Hepatocyte (in vitro differentiated cells): ENCODE results near the gene TBC1D8. TPM values are rescaled to one million over a fixed set of nuclear protein-coding genes. Genes with fewer than 3 reads are reported as not detected.

Experiments used
- DNase-seq: peaks from one replicate; pipeline ENCODE4 v3.0.0-alpha.2; 2016; ENCODE audit warnings: low spot score
- H2AFZ ChIP-seq: fragments of 200-600 bp; sonication (generic); 2 replicates; pipeline ENCODE4 v1.6.0; 2016; ENCODE audit warnings: antibody characterized with exemption, mild to moderate bottlenecking
- H3K27ac ChIP-seq: fragments of 200-600 bp; sonication (generic); 2 replicates; pipeline ENCODE4 v1.5.1; 2016; ENCODE audit warnings: mild to moderate bottlenecking
- H3K27me3 ChIP-seq: fragments of 200-600 bp; sonication (generic); 2 replicates; pipeline ENCODE4 v1.6.1; 2016
- H3K36me3 ChIP-seq: fragments of 200-600 bp; sonication (generic); replicated peaks from 2 replicates; pipeline ENCODE4 v1.5.1; 2016; ENCODE audit warnings: low read depth; ENCODE audit not compliant: insufficient read depth
- H3K4me1 ChIP-seq: fragments of 200-600 bp; sonication (generic); 2 replicates; pipeline ENCODE4 v1.5.1; 2016; ENCODE audit warnings: mild to moderate bottlenecking, moderate library complexity; ENCODE audit not compliant: insufficient read depth
- H3K4me2 ChIP-seq: fragments of 200-600 bp; sonication (generic); 2 replicates; pipeline ENCODE4 v1.6.0; 2016
- H3K4me3 ChIP-seq: fragments of 200-600 bp; sonication (generic); 2 replicates; pipeline ENCODE4 v1.5.1; 2016; ENCODE audit warnings: mild to moderate bottlenecking
- H3K79me2 ChIP-seq: fragments of 200-600 bp; sonication (generic); 2 replicates; pipeline ENCODE4 v1.6.0; 2017; ENCODE audit warnings: mild to moderate bottlenecking
- H3K9me2 ChIP-seq: fragments of 200-600 bp; sonication (generic); replicated peaks from 2 replicates; pipeline ENCODE4 v1.6.0; 2017; ENCODE audit warnings: mild to moderate bottlenecking; ENCODE audit not compliant: insufficient read depth
- H3K9me3 ChIP-seq: fragments of 200-600 bp; sonication (generic); 2 replicates; pipeline ENCODE4 v1.5.1; 2016; ENCODE audit warnings: low read depth, mild to moderate bottlenecking
- H4K20me1 ChIP-seq: fragments of 200-600 bp; sonication (generic); 2 replicates; pipeline ENCODE4 v1.6.0; 2016; ENCODE audit warnings: mild to moderate bottlenecking; ENCODE audit not compliant: insufficient read depth, poor library complexity, severe bottlenecking
- CTCF ChIP-seq: fragments of 200-600 bp; sonication (generic); IDR thresholded peaks from 2 replicates; pipeline ENCODE4 v1.5.1; 2016; ENCODE audit warnings: antibody characterized with exemption, mild to moderate bottlenecking; ENCODE audit not compliant: poor library complexity
- EZH2 ChIP-seq: fragments of 200-600 bp; sonication (generic); IDR thresholded peaks from 2 replicates; pipeline ENCODE4 v1.6.1; 2016; ENCODE audit warnings: antibody characterized with exemption, mild to moderate bottlenecking, borderline replicate concordance
- EZH2phosphoT487 ChIP-seq: fragments of 200-600 bp; sonication (generic); IDR thresholded peaks from one replicate; pipeline ENCODE4 v1.6.1; 2018; ENCODE audit warnings: antibody characterized with exemption, mild to moderate bottlenecking, low read depth, moderate library complexity; ENCODE audit not compliant: unreplicated experiment, severe bottlenecking
- WGBS: methylation state at CpG from one replicate; pipeline ENCODE4 v1.1.6; 2016; ENCODE audit warnings: low lambda C conversion rate; ENCODE audit errors: missing lambda C conversion rate; 5-methylcytosine and 5-hydroxymethylcytosine counted together
- polyA plus RNA-seq: library from polyadenylated mRNA; unstranded; fragments of >200 nt; fragmentation: Nextera tagmentation; extraction: Ambion mirVana; gene quantifications from 2 replicates; pipeline ENCODE4 v1.2.1, GENCODE V29; 2016
- total RNA-seq: library from RNA; depleted of rRNA; stranded (reverse); fragments of >200 nt; gene quantifications from 2 replicates; pipeline ENCODE4 v1.2.3, GENCODE V29; 2014

TBC1D8 gene
- total and polyA plus RNA-seq, 2 experiments from 2014 or later: 10.1 to 15.8 TPM

GRCh38 chr2:101040072-101040471, 111.1 kb downstream of the TBC1D8 start:
- no peaks in the 10 kb centered on the region for H3K9me2 ChIP-seq
- no peaks in the 10 kb centered on the region for H3K79me2 ChIP-seq
- WGBS: 92% methylated on average over 13 of the region's 13 CpGs
- DNase-seq: no peak
- no peak for TF ChIP-seq CTCF
- TF ChIP-seq EZH2phosphoT487: no peak
- no peak for TF ChIP-seq EZH2
- no peaks in the 10 kb centered on the region for H3K27me3 ChIP-seq
- no peak overlapping the region for H3K27ac ChIP-seq
- no peaks in the 10 kb centered on the region for H3K4me1 ChIP-seq
- H3K9me3 ChIP-seq: no peaks in the 10 kb centered on the region
- no peak overlapping the region for H3K4me2 ChIP-seq
- H3K4me3 ChIP-seq: no peak overlapping the region
- H2AFZ ChIP-seq: no peak overlapping the region
- H3K36me3 ChIP-seq: no peaks in the 10 kb centered on the region
- no peaks in the 10 kb centered on the region for H4K20me1 ChIP-seq

GRCh38 chr2:101038455-101039255, 112.5 kb downstream of the TBC1D8 start:
- H3K9me3 ChIP-seq: no peaks in the 10 kb centered on the region
- no peaks in the 10 kb centered on the region for H3K27me3 ChIP-seq
- H3K79me2 ChIP-seq: no peaks in the 10 kb centered on the region
- no peaks in the 10 kb centered on the region for H3K36me3 ChIP-seq
- H3K4me1 ChIP-seq: no peaks in the 10 kb centered on the region
- H3K27ac ChIP-seq: no peak overlapping the region
- H3K4me2 ChIP-seq: no peak overlapping the region
- H4K20me1 ChIP-seq: no peaks in the 10 kb centered on the region
- WGBS: 98% methylated on average over 21 of the region's 21 CpGs
- no peaks in the 10 kb centered on the region for H3K9me2 ChIP-seq
- TF ChIP-seq EZH2phosphoT487: no peak
- TF ChIP-seq EZH2: no peak
- peak; percentile 30 for TF ChIP-seq CTCF
- peak; percentile 19 for DNase-seq
- no peak overlapping the region for H3K4me3 ChIP-seq
- H2AFZ ChIP-seq: no peak overlapping the region

- Histone ChIP-seq H3K9me2 (no peaks in the 10 kb centered on the region), H3K27me3 (no peaks in the 10 kb centered on the region), H3K4me2 (no peak overlapping the region), H3K79me2 (no peaks in the 10 kb centered on the region), H3K9me3 (no peaks in the 10 kb centered on the region), H3K27ac (no peak overlapping the region), H3K4me3 (no peak overlapping the region), H3K36me3 (no peaks in the 10 kb centered on the region), H2AFZ (no peak overlapping the region), H3K4me1 (no peaks in the 10 kb centered on the region), H4K20me1 (no peaks in the 10 kb centered on the region)
- DNase-seq: no peak
- no peak for TF ChIP-seq CTCF
- TF ChIP-seq EZH2phosphoT487: no peak
- TF ChIP-seq EZH2: no peak
- 97% methylated on average over 19 of the region's 19 CpGs for WGBS
These were observed 113.9 kb downstream of the TBC1D8 start for GRCh38 chr2:101037161-101037755.
